Gastrocnemius medialis (tissue), 4 donors: ENCODE results near the gene SEPTIN10. TPM values are rescaled to one million over a fixed set of nuclear protein-coding genes. Genes with fewer than 3 reads are reported as not detected.
"Not testable (repeated sequence)": the region's sequence is repeated elsewhere in the genome, so short reads cannot be mapped to it uniquely, and the experiment has no call there.

Experiments used
- ATAC-seq, 2 donors: fragments of 150-250 bp; one replicate each; pipeline ENCODE4 v1.9.1; 2016
- DNase-seq, 2 donors: peaks; one replicate each; pipeline ENCODE4 v3.0.0-alpha.2; 2019
- H3K27ac ChIP-seq, 4 donors: fragments of 200-600 bp; sonication (generic); 1 replicate in 1 of 4; 2 replicates in 3 of 4; pipeline ENCODE4 v1.5.1; 2016 to 2018; ENCODE audit warnings: mild to moderate bottlenecking in 2 of 4, moderate library complexity in 1 of 4
- H3K27me3 ChIP-seq, 3 donors: fragments of 200-600 bp; sonication (generic) in 2 of 3; 1 replicate in 1 of 3; 2 replicates in 2 of 3; pipeline versions ENCODE4 v1.5.1 to v1.6.0; 2016 to 2019; ENCODE audit warnings: mild to moderate bottlenecking in 1 of 3, moderate library complexity in 1 of 3
- H3K36me3 ChIP-seq, 2 donors: fragments of 200-600 bp; sonication (generic) in 1 of 2; one replicate each; pipeline ENCODE4 v1.5.1; 2017 to 2018
- H3K4me1 ChIP-seq, 2 donors: fragments of 200-600 bp; sonication (generic) in 1 of 2; one replicate each; pipeline ENCODE4 v1.5.1; 2016 to 2017; ENCODE audit warnings: mild to moderate bottlenecking in 2 of 2
- H3K4me3 ChIP-seq, 4 donors: fragments of 200-600 bp; sonication (generic) in 3 of 4; 1 replicate in 1 of 4; 2 replicates in 3 of 4; pipeline ENCODE4 v1.5.1; 2016 to 2019; ENCODE audit warnings: mild to moderate bottlenecking in 2 of 4
- H3K9me3 ChIP-seq, 3 donors: fragments of 200-600 bp; sonication (generic) in 2 of 3; 1 replicate in 1 of 3; 2 replicates in 2 of 3; pipeline ENCODE4 v1.5.1; 2016 to 2019
- POLR2A ChIP-seq, 2 donors: fragments of 450-650 bp; IDR thresholded peaks; one replicate each; pipeline ENCODE4 v1.6.1; 2017; ENCODE audit warnings: antibody characterized with exemption in 2 of 2, mild to moderate bottlenecking in 2 of 2, moderate library complexity in 2 of 2
- in situ Hi-C, 4 donors: fragments of 200-750 bp; cut with MboI; loops; one replicate each; pipeline versions ENCODE4 v1.15.0 to v1.8.0; 2017; ENCODE audit warnings: low sequenced_read_pairs in 4 of 4
- intact Hi-C: fragments of 100-400 bp; cut with DNase I; formaldehyde crosslinking; loops from one replicate; pipeline ENCODE4 v1.15.1; 2023; ENCODE audit warnings: low total_unique reads
- total RNA-seq, 4 donors: library from RNA; depleted of rRNA; stranded (reverse); fragments of >200 nt; gene quantifications; one replicate each; pipeline versions ENCODE4 v1.1.0 to v1.2.3, GENCODE V29; 2016
- TF ChIP-seq, protein P1 (sequence below), 5 experiments: fragments of 450-650 bp in 3 of 5; fragments of 200-600 bp in 2 of 5; sonication (generic) in 2 of 5; IDR thresholded peaks in 4 of 5; conservative IDR thresholded peaks in 1 of 5; 1 replicate in 4 of 5; 2 replicates in 1 of 5; pipeline ENCODE4 v1.5.1; 2016 to 2019; ENCODE audit warnings: antibody characterized with exemption in 5 of 5, mild to moderate bottlenecking in 3 of 5, moderate library complexity in 3 of 5

SEPTIN10 gene
- total RNA-seq, 4 donors from 2014 or later = 22.3 to 39.4 (median 29.6) TPM

DNA sequence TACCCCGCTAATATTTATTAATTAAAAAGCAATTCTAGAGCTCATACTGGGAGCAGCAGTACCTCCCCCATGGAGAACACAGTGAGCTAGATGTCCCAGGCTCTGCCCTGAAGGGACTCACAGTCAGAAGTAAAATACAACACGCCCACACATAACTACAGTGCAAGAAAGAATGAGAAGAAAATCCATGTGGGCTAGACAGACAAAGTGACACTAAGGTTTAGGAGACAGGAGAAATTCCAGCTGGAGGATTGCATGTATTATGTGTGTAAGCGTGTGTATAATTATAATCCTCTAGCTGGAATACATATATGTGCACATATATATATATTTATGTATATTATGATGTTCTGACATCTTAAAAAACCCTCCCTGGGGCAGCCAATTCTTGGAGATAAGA, 16.1 kb upstream of the SEPTIN10 start:
- H3K36me3 ChIP-seq = no peaks in the 10 kb centered on the region
- intact Hi-C loops = no loop called here
- DNase-seq (no peak), ATAC-seq (no peak)
- no peaks in the 10 kb centered on the region for H3K9me3 ChIP-seq
- in situ Hi-C loops = no loop called here
- H3K4me3 ChIP-seq = no peak overlapping the region
- TF ChIP-seq POLR2A (IDR thresholded peaks at IDR 0.05) = no peak
- TF ChIP-seq, protein P1, sequence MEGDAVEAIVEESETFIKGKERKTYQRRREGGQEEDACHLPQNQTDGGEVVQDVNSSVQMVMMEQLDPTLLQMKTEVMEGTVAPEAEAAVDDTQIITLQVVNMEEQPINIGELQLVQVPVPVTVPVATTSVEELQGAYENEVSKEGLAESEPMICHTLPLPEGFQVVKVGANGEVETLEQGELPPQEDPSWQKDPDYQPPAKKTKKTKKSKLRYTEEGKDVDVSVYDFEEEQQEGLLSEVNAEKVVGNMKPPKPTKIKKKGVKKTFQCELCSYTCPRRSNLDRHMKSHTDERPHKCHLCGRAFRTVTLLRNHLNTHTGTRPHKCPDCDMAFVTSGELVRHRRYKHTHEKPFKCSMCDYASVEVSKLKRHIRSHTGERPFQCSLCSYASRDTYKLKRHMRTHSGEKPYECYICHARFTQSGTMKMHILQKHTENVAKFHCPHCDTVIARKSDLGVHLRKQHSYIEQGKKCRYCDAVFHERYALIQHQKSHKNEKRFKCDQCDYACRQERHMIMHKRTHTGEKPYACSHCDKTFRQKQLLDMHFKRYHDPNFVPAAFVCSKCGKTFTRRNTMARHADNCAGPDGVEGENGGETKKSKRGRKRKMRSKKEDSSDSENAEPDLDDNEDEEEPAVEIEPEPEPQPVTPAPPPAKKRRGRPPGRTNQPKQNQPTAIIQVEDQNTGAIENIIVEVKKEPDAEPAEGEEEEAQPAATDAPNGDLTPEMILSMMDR (IDR thresholded peaks at IDR 0.05 in 4 of 5, conservative IDR thresholded peaks at IDR 0.05 in 1 of 5) = no peak
- H3K4me1 ChIP-seq = no peaks in the 10 kb centered on the region
- no peak overlapping the region for H3K27ac ChIP-seq
- no peaks in the 10 kb centered on the region for H3K27me3 ChIP-seq

GRCh38 chr2:109628321-109628720, 14.6 kb upstream of the SEPTIN10 start:
- DNase-seq, H3K36me3 ChIP-seq, intact Hi-C loops, H3K4me1 ChIP-seq, H3K4me3 ChIP-seq, H3K27me3 ChIP-seq, in situ Hi-C loops, ATAC-seq, H3K9me3 ChIP-seq, H3K27ac ChIP-seq: not testable (repeated sequence)

DNA sequence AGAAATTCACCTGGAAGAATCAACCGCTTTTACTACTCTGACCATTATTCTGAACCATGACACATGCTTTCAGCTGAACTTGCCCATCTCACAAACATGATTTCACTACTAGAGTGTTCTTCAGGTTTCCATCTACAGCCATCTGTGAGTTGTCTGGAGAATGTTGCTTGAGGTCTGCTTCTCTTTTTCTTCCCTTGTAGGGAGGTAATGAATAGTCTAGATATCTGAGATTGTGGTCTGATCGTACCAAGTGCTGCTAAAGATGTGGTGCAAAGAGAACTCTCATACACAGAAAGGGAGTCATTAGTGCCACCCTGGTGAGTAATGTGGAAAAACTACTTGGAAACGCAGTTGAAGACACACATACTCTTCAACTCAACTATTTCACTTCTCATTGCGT, 10.6 kb upstream of the SEPTIN10 start:
- H3K36me3 ChIP-seq = no peaks in the 10 kb centered on the region
- DNase-seq (no peak), ATAC-seq (no peak)
- H3K4me1 ChIP-seq = no peaks in the 10 kb centered on the region
- no peak overlapping the region for H3K27ac ChIP-seq
- intact Hi-C loops = no loop called here
- H3K27me3 ChIP-seq = no peaks in the 10 kb centered on the region
- H3K9me3 ChIP-seq = no peaks in the 10 kb centered on the region
- TF ChIP-seq POLR2A (IDR thresholded peaks at IDR 0.05) = no peak
- TF ChIP-seq, protein P1 (IDR thresholded peaks at IDR 0.05 in 4 of 5, conservative IDR thresholded peaks at IDR 0.05 in 1 of 5) = no peak
- H3K4me3 ChIP-seq = no peak overlapping the region
- in situ Hi-C loops = no loop called here

GRCh38 chr2:109623923-109624322, 10.2 kb upstream of the SEPTIN10 start:
- H3K4me1 ChIP-seq = no peaks in the 10 kb centered on the region
- TF ChIP-seq, protein P1 (IDR thresholded peaks at IDR 0.05 in 4 of 5, conservative IDR thresholded peaks at IDR 0.05 in 1 of 5) = no peak
- TF ChIP-seq POLR2A (IDR thresholded peaks at IDR 0.05) = no peak
- intact Hi-C loops = no loop called here
- ATAC-seq (no peak), DNase-seq (no peak)
- H3K27ac ChIP-seq = no peak overlapping the region
- no peak overlapping the region for H3K4me3 ChIP-seq
- H3K36me3 ChIP-seq = no peaks in the 10 kb centered on the region
- H3K27me3 ChIP-seq = no peaks in the 10 kb centered on the region
- no peaks in the 10 kb centered on the region for H3K9me3 ChIP-seq
- in situ Hi-C loops = no loop called here

DNA sequence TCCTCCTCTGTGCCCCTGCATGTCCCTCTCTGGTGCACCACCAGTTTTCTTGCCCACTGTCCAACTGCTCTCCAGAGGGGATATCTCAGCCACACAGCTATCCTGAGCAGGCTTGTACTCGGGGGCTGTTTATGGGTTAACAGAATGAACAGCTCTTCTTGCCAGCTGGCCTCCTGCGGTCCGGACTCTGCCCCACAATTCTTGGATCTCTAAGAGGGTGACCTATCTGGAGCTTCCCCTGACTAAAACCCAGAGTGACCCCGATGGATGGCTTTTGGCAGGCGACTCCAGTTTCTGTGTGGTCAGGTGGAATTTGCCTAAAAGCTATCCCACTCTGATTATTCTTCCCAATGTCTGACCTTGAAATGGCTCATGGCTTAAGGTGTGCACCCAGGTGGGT, 9.5 kb upstream of the SEPTIN10 start:
- intact Hi-C loops (no loop called here), in situ Hi-C loops (no loop called here)
- H3K4me3 ChIP-seq = no peak overlapping the region
- no peaks in the 10 kb centered on the region for H3K27me3 ChIP-seq
- DNase-seq (no peak), ATAC-seq (no peak)
- no peaks in the 10 kb centered on the region for H3K36me3 ChIP-seq
- H3K27ac ChIP-seq = no peak overlapping the region
- no peaks in the 10 kb centered on the region for H3K4me1 ChIP-seq
- TF ChIP-seq, protein P1 (IDR thresholded peaks at IDR 0.05 in 4 of 5, conservative IDR thresholded peaks at IDR 0.05 in 1 of 5) = no peak
- no peak for TF ChIP-seq POLR2A (IDR thresholded peaks at IDR 0.05)
- H3K9me3 ChIP-seq = no peaks in the 10 kb centered on the region
